Measurements from ENCODE around the gene CDH18. TPM values are rescaled to one million over a fixed set of nuclear protein-coding genes. Genes with fewer than 3 reads are reported as not detected.

CDH18 gene, protein sequence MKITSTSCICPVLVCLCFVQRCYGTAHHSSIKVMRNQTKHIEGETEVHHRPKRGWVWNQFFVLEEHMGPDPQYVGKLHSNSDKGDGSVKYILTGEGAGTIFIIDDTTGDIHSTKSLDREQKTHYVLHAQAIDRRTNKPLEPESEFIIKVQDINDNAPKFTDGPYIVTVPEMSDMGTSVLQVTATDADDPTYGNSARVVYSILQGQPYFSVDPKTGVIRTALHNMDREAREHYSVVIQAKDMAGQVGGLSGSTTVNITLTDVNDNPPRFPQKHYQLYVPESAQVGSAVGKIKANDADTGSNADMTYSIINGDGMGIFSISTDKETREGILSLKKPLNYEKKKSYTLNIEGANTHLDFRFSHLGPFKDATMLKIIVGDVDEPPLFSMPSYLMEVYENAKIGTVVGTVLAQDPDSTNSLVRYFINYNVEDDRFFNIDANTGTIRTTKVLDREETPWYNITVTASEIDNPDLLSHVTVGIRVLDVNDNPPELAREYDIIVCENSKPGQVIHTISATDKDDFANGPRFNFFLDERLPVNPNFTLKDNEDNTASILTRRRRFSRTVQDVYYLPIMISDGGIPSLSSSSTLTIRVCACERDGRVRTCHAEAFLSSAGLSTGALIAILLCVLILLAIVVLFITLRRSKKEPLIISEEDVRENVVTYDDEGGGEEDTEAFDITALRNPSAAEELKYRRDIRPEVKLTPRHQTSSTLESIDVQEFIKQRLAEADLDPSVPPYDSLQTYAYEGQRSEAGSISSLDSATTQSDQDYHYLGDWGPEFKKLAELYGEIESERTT
- not detected in 2 replicates for total RNA-seq

GRCh38 chr5:19987612-19988361, at the start of gene CDH18:
Gene CDH18, minus strand, starts transcription at chr5:19988200. Its CDS starts 149,214 bp downstream, at chr5:19838986.

